ENCODE data around the gene FRMD7. TPM values are rescaled to one million over a fixed set of nuclear protein-coding genes. Genes with fewer than 3 reads are reported as not detected.

FRMD7 gene
- total and polyA plus RNA-seq, 2 of the 4 experiments (the other 2 are of a cell fraction), result not detected

DNA sequence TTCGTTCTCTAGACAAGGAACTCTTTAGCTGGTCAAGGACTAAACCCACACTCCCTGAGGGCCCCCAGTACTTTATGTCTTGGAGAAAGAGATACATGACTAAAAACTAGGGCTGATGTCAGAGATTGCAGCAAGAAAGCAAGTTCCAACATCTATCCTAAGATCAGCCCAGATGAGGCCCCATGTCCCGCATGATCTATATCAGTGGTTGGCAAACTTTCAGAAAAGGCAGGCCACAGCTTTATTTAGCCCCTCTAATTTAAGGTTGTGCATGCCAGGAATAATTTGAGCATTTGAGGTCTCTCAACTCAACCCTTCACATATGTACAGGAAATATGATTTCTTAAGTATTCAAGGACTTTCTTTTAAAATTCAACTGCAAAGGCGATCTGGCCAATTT lies 44.1 kb upstream of the FRMD7 start:
- no TSS peak for BruUV-seq (replicated peaks)
- TF ChIP-seq POLR2A (IDR thresholded peaks at IDR 0.05; ENCODE audit: low read depth, low read length) (no peak), RAD21 (IDR thresholded peaks at IDR 0.05; ENCODE audit: low read length) (no peak), BHLHE40 (IDR thresholded peaks at IDR 0.05; ENCODE audit: low read depth, low read length) (no peak), MAFK (IDR thresholded peaks at IDR 0.05; ENCODE audit: low read depth, low read length) (no peak), CHD1 (IDR thresholded peaks at IDR 0.05; ENCODE audit: low read depth, low read length) (no peak), FOS (IDR thresholded peaks at IDR 0.05; ENCODE audit: low read depth, low read length) (no peak)
- TF ChIP-seq, protein P1, sequence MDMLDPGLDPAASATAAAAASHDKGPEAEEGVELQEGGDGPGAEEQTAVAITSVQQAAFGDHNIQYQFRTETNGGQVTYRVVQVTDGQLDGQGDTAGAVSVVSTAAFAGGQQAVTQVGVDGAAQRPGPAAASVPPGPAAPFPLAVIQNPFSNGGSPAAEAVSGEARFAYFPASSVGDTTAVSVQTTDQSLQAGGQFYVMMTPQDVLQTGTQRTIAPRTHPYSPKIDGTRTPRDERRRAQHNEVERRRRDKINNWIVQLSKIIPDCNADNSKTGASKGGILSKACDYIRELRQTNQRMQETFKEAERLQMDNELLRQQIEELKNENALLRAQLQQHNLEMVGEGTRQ (IDR thresholded peaks at IDR 0.05; ENCODE audit: low read depth, low read length), result no peak
- H4K5ac ChIP-seq (ENCODE audit: low read depth, low read length), result no peak overlapping the region
- no peak overlapping the region for H4K8ac ChIP-seq (ENCODE audit: low read depth in 2 of 2, low read length in 2 of 2)
- no peak overlapping the region for H3K27ac ChIP-seq (ENCODE audit: insufficient read depth, low read length)
- H3K56ac ChIP-seq (ENCODE audit: extremely low read depth, insufficient read depth, low read length), result no peak overlapping the region
- intact Hi-C loops (cut with micrococcal nuclease) (no loop called here), dilution Hi-C loops (cut with HindIII; ENCODE audit: low sequenced_read_pairs, unreplicated experiment) (no loop called here), in situ Hi-C loops (cut with MboI; ENCODE audit: low sequenced_read_pairs) (no loop called here)
- H3K9me1 ChIP-seq (ENCODE audit: insufficient read depth, low read length), result no peaks in the 10 kb centered on the region
- no peaks in the 10 kb centered on the region for H3K4me1 ChIP-seq (ENCODE audit: control insufficient read depth, insufficient read depth, low read length)
- H3K4me3 ChIP-seq (ENCODE audit: insufficient read depth, low read depth, low read length), result no peak overlapping the region
- no peak overlapping the region for H2BK20ac ChIP-seq (ENCODE audit: low read depth, low read length)
- CTCF ChIA-PET, result no interaction called here
- H3K9ac ChIP-seq (ENCODE audit: low read depth, low read length), result no peak overlapping the region
- H3K4me2 ChIP-seq (ENCODE audit: low read depth, low read length), result no peak overlapping the region
- H2AK9ac ChIP-seq (replicated peaks; ENCODE audit: low read depth, low read length, poor library complexity), result no peak overlapping the region
- POLR2A ChIA-PET (ENCODE audit: unreplicated experiment), result no interaction called here
- H3K79me1 ChIP-seq (ENCODE audit: low read depth in 1 of 2, low read length in 2 of 2), result no peaks in the 10 kb centered on the region
- H3K36me3 ChIP-seq (ENCODE audit: control insufficient read depth, insufficient read depth, low read length), result no peaks in the 10 kb centered on the region
- no peak overlapping the region for H4K91ac ChIP-seq (ENCODE audit: insufficient read depth, low read depth, low read length)
- no peak overlapping the region for H3K18ac ChIP-seq (ENCODE audit: low read depth, low read length)
- H3K4ac ChIP-seq (ENCODE audit: low read depth, low read length), result no peak overlapping the region
- no peak overlapping the region for H3K23ac ChIP-seq (ENCODE audit: low read depth, low read length)
- no peak for ATAC-seq (ENCODE audit: low read depth)
- H3K14ac ChIP-seq (replicated peaks; ENCODE audit: low read depth, low read length), result no peak overlapping the region
- H4K20me1 ChIP-seq (ENCODE audit: insufficient read depth, low read length), result no peaks in the 10 kb centered on the region
- H2BK15ac ChIP-seq (ENCODE audit: low read depth, low read length), result no peak overlapping the region
- peaks cover 7% of the 10 kb centered on the region for H3K27me3 ChIP-seq (ENCODE audit: control insufficient read depth, insufficient read depth, low read length)
- no peak overlapping the region for H2BK5ac ChIP-seq (ENCODE audit: low read depth, low read length, poor library complexity, severe bottlenecking)
- DNase-seq, result no peak
- no peaks in the 10 kb centered on the region for H3K9me3 ChIP-seq (ENCODE audit: control insufficient read depth, insufficient read depth, low read length)
- WGBS, 2 experiments (ENCODE audit: extremely low coverage in 2 of 2, insufficient read length in 1 of 2), result no CpG with 5 or more reads among the region's 3 CpGs
- H2AFZ ChIP-seq (replicated peaks; ENCODE audit: low read length, poor library complexity), result no peak overlapping the region
- no peak overlapping the region for H2BK120ac ChIP-seq (ENCODE audit: low read depth, low read length)
- H2AK5ac ChIP-seq (ENCODE audit: low read depth, low read length), result no peak overlapping the region

All from IMR-90 (cell line).